Measurements from ENCODE around the gene NEK5.

The NEK5 gene

GRCh38 chr13:51988988-51989618, 139.8 kb downstream of the NEK5 start:
- DNase-seq (ENCODE audit: low spot score), result no peak

All from SK-N-DZ (cell line).